Mesenchymal stem cell (in vitro differentiated cells and primary cell): ENCODE data around the gene THRAP3.

Experiments used
- DNase-seq: peaks from one replicate; pipeline ENCODE4 v3.0.0-alpha.2; 2013
- H2AFZ ChIP-seq: one replicate; pipeline ENCODE4 v1.6.1; 2013; ENCODE audit warnings: low read depth, mild to moderate bottlenecking, control low read depth, inconsistent platforms, low read length, moderate library complexity
- H2AK5ac ChIP-seq: 2 replicates; pipeline ENCODE4 v1.6.1; 2013; ENCODE audit warnings: low read length, moderate library complexity, mild to moderate bottlenecking, inconsistent platforms; ENCODE audit not compliant: severe bottlenecking
- H2BK120ac ChIP-seq: one replicate; pipeline ENCODE4 v1.6.1; 2013; ENCODE audit warnings: low read depth, mild to moderate bottlenecking, inconsistent platforms, low read length, moderate library complexity
- H2BK12ac ChIP-seq, 2 experiments: one replicate each; pipeline ENCODE4 v1.6.1; 2013; ENCODE audit warnings: inconsistent platforms in 2 of 2, low read length in 2 of 2, mild to moderate bottlenecking in 2 of 2, moderate library complexity in 2 of 2, control low read depth in 1 of 2
- H2BK15ac ChIP-seq: one replicate; pipeline ENCODE4 v1.6.1; 2013; ENCODE audit warnings: mild to moderate bottlenecking, low read depth, inconsistent platforms; ENCODE audit not compliant: poor library complexity, severe bottlenecking
- H2BK5ac ChIP-seq: 2 replicates; pipeline ENCODE4 v1.6.1; 2013; ENCODE audit warnings: low read depth, mild to moderate bottlenecking, low read length, control low read depth, inconsistent platforms; ENCODE audit not compliant: poor library complexity, severe bottlenecking
- H3K14ac ChIP-seq, 2 experiments: one replicate each; pipeline ENCODE4 v1.6.1; 2013; ENCODE audit warnings: inconsistent platforms in 2 of 2, low read length in 2 of 2, control low read depth in 1 of 2, mild to moderate bottlenecking in 1 of 2, moderate library complexity in 1 of 2
- H3K18ac ChIP-seq, 2 experiments: one replicate each; pipeline ENCODE4 v1.6.1; 2013; ENCODE audit warnings: inconsistent platforms in 2 of 2, low read length in 2 of 2, control low read depth in 1 of 2, low read depth in 1 of 2, mild to moderate bottlenecking in 1 of 2
- H3K23ac ChIP-seq, 2 experiments: one replicate each; pipeline ENCODE4 v1.6.1; 2013; ENCODE audit warnings: inconsistent platforms in 2 of 2, low read length in 2 of 2, mild to moderate bottlenecking in 2 of 2, moderate library complexity in 2 of 2, control low read depth in 1 of 2
- H3K27ac ChIP-seq: 2 replicates; pipeline ENCODE4 v1.5.1; 2013; ENCODE audit warnings: mild to moderate bottlenecking, moderate library complexity, low read length, control low read depth, inconsistent platforms; ENCODE audit not compliant: poor library complexity, severe bottlenecking
- H3K27me3 ChIP-seq, 2 experiments: 2 replicates each; pipeline versions ENCODE4 v1.6.1 to v1.7.0; 2013; ENCODE audit warnings: low read length in 2 of 2, mild to moderate bottlenecking in 2 of 2, moderate library complexity in 2 of 2, control low read depth in 1 of 2, inconsistent platforms in 1 of 2; ENCODE audit not compliant: control insufficient read depth in 1 of 2, insufficient read depth in 1 of 2
- H3K36me3 ChIP-seq, 2 experiments: 2 replicates each; pipeline versions ENCODE4 v1.6.1 to v1.7.0; 2013; ENCODE audit warnings: low read length in 2 of 2, control low read depth in 1 of 2, inconsistent platforms in 1 of 2, low read depth in 1 of 2, mild to moderate bottlenecking in 1 of 2; ENCODE audit not compliant: insufficient read depth in 2 of 2, control insufficient read depth in 1 of 2
- H3K4ac ChIP-seq, 2 experiments: one replicate each; pipeline ENCODE4 v1.6.1; 2013; ENCODE audit warnings: inconsistent platforms in 2 of 2, low read length in 2 of 2, mild to moderate bottlenecking in 2 of 2, moderate library complexity in 2 of 2, control low read depth in 1 of 2, low read depth in 1 of 2
- H3K4me1 ChIP-seq: 2 replicates; pipeline ENCODE4 v1.6.1; 2013; ENCODE audit warnings: low read depth, low read length, control low read depth; ENCODE audit not compliant: control insufficient read depth, insufficient read depth
- H3K4me2 ChIP-seq: 2 replicates; pipeline ENCODE4 v1.6.1; 2013; ENCODE audit warnings: low read length, mild to moderate bottlenecking, inconsistent platforms; ENCODE audit not compliant: poor library complexity, severe bottlenecking
- H3K4me3 ChIP-seq, 2 experiments: 2 replicates each; pipeline versions ENCODE4 v1.5.1 to v1.7.0; 2013; ENCODE audit warnings: low read length in 2 of 2, mild to moderate bottlenecking in 2 of 2, control low read depth in 1 of 2, low read depth in 1 of 2; ENCODE audit not compliant: insufficient read depth in 1 of 2
- H3K79me1 ChIP-seq: replicated peaks from 2 replicates; pipeline ENCODE4 v1.6.1; 2013; ENCODE audit warnings: mild to moderate bottlenecking, control low read depth, low read length, inconsistent platforms; ENCODE audit not compliant: poor library complexity, severe bottlenecking
- H3K9ac ChIP-seq: 2 replicates; pipeline ENCODE4 v1.7.0; 2013; ENCODE audit warnings: mild to moderate bottlenecking, low read length, moderate library complexity
- H3K9me3 ChIP-seq: 2 replicates; pipeline ENCODE4 v1.7.0; 2013; ENCODE audit warnings: mild to moderate bottlenecking, low read length; ENCODE audit not compliant: control insufficient read depth
- H4K8ac ChIP-seq: one replicate; pipeline ENCODE4 v1.6.1; 2013; ENCODE audit warnings: inconsistent platforms, mild to moderate bottlenecking, low read length, moderate library complexity
- H4K91ac ChIP-seq: one replicate; pipeline ENCODE4 v1.6.1; 2013; ENCODE audit warnings: mild to moderate bottlenecking, low read length, inconsistent platforms
- WGBS: methylation state at CpG from one replicate; pipeline ENCODE4 v1.1.7; 2013; ENCODE audit warnings: mixed read lengths; 5-methylcytosine and 5-hydroxymethylcytosine counted together

Gene THRAP3

DNA sequence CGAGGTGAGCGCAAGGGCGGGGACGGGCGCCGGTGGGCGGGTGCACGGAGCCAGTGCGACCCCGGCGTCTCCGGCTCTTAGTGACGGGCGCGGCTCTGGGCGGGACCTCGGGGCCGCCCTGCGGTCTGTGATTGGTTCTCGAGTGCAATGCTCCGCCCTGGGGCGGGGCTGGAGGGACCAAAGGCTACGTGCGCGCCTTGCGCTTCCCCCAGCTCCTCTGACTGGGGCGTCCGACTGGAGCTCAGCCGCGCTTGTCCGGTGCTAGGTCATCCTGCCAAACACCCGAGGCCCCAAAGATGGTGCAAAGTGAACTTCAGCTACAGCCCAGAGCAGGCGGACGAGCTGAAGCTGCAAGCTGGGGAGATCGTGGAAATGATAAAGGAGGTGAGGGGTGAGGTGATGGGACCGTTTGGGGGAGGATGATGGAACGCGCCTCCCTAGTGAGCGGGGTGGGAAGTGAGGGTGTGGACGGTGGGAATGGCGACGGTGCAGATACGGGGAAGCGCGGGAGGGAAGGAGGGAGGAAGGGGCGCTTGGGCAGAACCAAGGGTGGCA lies 82.7 kb downstream of the THRAP3 start:
- peak overlapping the region in 1 of 2 experiments; percentile 90 for H3K14ac ChIP-seq
- H3K4me2 ChIP-seq: peak overlapping the region; percentile 93
- H3K23ac ChIP-seq: peak overlapping the region in 1 of 2 experiments; percentile 97
- no peaks in the 10 kb centered on the region for H3K27me3 ChIP-seq
- WGBS: 3% methylated on average over 45 of the region's 46 CpGs
- no peak overlapping the region for H2AK5ac ChIP-seq
- peaks cover 43 to 52% of the 10 kb centered on the region in 2 experiments for H3K36me3 ChIP-seq
- peak overlapping the region; percentile 95 for H2AFZ ChIP-seq
- H2BK15ac ChIP-seq: no peak overlapping the region
- H3K4ac ChIP-seq: peak overlapping the region in 1 of 2 experiments; percentile 79
- H3K4me1 ChIP-seq: peaks cover 25% of the 10 kb centered on the region
- no peak overlapping the region for H3K27ac ChIP-seq
- no peaks in the 10 kb centered on the region for H3K9me3 ChIP-seq
- peak overlapping the region; percentile 66 to 82 for H3K4me3 ChIP-seq
- no peak overlapping the region for H4K8ac ChIP-seq
- H2BK120ac ChIP-seq: no peak overlapping the region
- H2BK5ac ChIP-seq: no peak overlapping the region
- peak overlapping the region; percentile 3 to 91 for H3K18ac ChIP-seq
- peak; percentile 91 for DNase-seq
- peaks cover 33% of the 10 kb centered on the region for H3K79me1 ChIP-seq
- H3K9ac ChIP-seq: peak overlapping the region; percentile 77
- H2BK12ac ChIP-seq: peak overlapping the region in 1 of 2 experiments; percentile 76
- H4K91ac ChIP-seq: no peak overlapping the region

- Histone ChIP-seq H2BK12ac (no peak overlapping the region), H3K79me1 (peaks cover 32% of the 10 kb centered on the region), H3K27ac (no peak overlapping the region), H2BK120ac (no peak overlapping the region), H2AFZ (no peak overlapping the region), H2BK5ac (no peak overlapping the region), H4K8ac (no peak overlapping the region), H2BK15ac (no peak overlapping the region), H3K4ac (no peak overlapping the region), H3K4me1 (peaks cover 25% of the 10 kb centered on the region), H3K23ac (no peak overlapping the region), H3K36me3 (peaks cover 35 to 45% of the 10 kb centered on the region in 2 experiments), H2AK5ac (peak overlapping the region; percentile 11), H3K14ac (no peak overlapping the region), H3K18ac (no peak overlapping the region), H3K4me2 (no peak overlapping the region), H3K27me3 (no peaks in the 10 kb centered on the region), H3K4me3 (peak overlapping the region in 1 of 2 experiments; percentile 82), H3K9me3 (no peaks in the 10 kb centered on the region), H4K91ac (no peak overlapping the region), H3K9ac (peak overlapping the region; percentile 77)
- DNase-seq: no peak
- 95% methylated on average over 9 of the region's 10 CpGs for WGBS
Measured at GRCh38 chr1:36307601-36308330, 83.5 kb downstream of the THRAP3 start.

DNA sequence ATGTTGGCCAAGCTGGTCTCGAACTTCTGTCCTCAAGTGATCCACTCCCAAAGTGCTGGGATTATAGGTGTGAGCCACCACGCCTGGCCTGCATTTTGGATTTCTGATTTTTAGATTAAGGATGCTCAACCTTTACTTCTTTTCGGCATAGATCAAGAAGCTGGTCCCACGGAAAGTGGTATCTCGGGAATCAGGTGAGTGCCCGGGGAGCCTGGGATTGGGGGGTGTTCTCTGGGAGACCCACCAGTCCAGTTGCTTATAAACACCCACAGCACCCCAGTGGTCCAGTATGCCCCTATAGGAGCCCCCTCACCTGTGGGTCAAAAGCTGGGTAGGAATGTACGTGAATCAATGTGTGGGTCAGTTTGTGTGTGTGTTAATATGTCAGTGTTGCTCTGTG lies 85.2 kb downstream of the THRAP3 start:
- Histone ChIP-seq H3K27me3 (no peaks in the 10 kb centered on the region), H2BK120ac (no peak overlapping the region), H3K4me2 (no peak overlapping the region), H3K27ac (no peak overlapping the region), H3K9ac (no peak overlapping the region), H3K14ac (no peak overlapping the region), H3K23ac (no peak overlapping the region), H2AK5ac (no peak overlapping the region), H4K8ac (no peak overlapping the region), H3K36me3 (peaks cover 20 to 33% of the 10 kb centered on the region in 2 experiments), H3K79me1 (peaks cover 28% of the 10 kb centered on the region), H2AFZ (no peak overlapping the region), H2BK15ac (no peak overlapping the region), H4K91ac (no peak overlapping the region), H3K4me1 (peaks cover 22% of the 10 kb centered on the region), H3K9me3 (no peaks in the 10 kb centered on the region), H3K4ac (no peak overlapping the region), H3K18ac (no peak overlapping the region), H2BK12ac (no peak overlapping the region), H3K4me3 (no peak overlapping the region), H2BK5ac (no peak overlapping the region)
- DNase-seq: no peak
- 98% methylated on average over 7 of the region's 7 CpGs for WGBS

DNA sequence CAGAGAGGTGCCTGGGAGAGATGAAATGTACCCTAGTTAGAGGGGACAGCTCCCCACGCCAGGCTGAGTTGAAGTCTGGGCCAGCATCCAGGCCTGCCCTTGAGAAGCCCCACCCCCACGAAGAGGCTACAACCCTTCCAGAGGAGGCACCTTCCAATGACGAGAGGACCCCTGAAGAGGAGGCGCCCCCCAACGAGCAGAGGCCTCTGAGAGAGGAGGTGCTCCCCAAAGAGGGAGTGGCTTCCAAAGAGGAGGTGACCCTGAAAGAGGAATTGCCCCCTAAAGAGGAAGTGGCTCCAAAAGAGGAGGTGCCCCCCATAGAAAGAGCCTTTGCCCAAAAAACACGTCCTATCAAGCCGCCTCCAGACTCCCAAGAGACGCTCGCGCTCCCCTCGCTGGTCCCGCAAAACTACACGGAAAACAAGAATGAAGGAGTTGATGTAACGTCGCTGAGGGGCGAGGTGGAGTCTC lies 96.1 kb downstream of the THRAP3 start:
- Histone ChIP-seq H3K23ac (peak overlapping the region in 1 of 2 experiments; percentile 89), H2AFZ (no peak overlapping the region), H3K14ac (peak overlapping the region in 1 of 2 experiments; percentile 76), H3K4ac (peak overlapping the region; percentile 16 to 22), H3K27ac (no peak overlapping the region), H2BK120ac (no peak overlapping the region), H2AK5ac (peak overlapping the region; percentile 12), H3K79me1 (peaks cover 8% of the 10 kb centered on the region), H3K4me3 (peak overlapping the region in 1 of 2 experiments; percentile 87), H3K36me3 (peaks cover 9 to 34% of the 10 kb centered on the region in 2 experiments), H3K4me2 (peak overlapping the region; percentile 64), H3K18ac (peak overlapping the region; percentile 17 to 95), H3K4me1 (peaks cover 30% of the 10 kb centered on the region), H3K9ac (peak overlapping the region; percentile 93), H2BK15ac (peak overlapping the region; percentile 39), H2BK12ac (peak overlapping the region; percentile 6 to 85), H3K9me3 (no peaks in the 10 kb centered on the region), H3K27me3 (no peaks in the 10 kb centered on the region), H2BK5ac (no peak overlapping the region), H4K8ac (peak overlapping the region; percentile 92), H4K91ac (no peak overlapping the region)
- DNase-seq: no peak
- 79% methylated on average over 16 of the region's 16 CpGs for WGBS
